NCI-H187 treated with DMSO at 0.1 percent for 48 hours (cell line): ENCODE measurements around the gene KRTAP10-8.
"Not testable (repeated sequence)": the region's sequence is repeated elsewhere in the genome, so short reads cannot be mapped to it uniquely, and the experiment has no call there.

ENCODE experiments used
- DNase-seq: peaks from one replicate; lab custom pipeline; 2025; lab: John Stamatoyannopoulos, UW

The KRTAP10-8 gene

DNA sequence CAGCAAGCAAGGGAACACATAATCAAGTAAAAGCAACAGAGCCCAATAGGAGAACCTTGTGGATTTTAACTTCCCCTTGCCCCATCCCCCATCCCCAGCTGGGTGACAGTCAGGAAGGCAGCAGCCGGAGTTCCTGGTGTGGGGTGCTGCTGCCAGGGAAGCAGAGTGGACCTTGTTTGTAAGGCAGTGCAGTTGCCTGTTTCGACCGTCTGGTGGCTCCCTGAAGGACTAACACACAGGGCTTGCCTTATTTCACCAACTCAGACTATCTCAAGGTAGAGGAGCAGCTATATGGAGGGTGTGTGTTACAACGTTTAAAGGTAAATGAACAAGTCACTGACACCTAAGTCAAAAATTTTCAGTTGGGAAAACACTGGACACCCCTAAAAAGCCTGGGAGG, 6.6 kb downstream of the KRTAP10-8 start:
- DNase-seq: no peak

DNA sequence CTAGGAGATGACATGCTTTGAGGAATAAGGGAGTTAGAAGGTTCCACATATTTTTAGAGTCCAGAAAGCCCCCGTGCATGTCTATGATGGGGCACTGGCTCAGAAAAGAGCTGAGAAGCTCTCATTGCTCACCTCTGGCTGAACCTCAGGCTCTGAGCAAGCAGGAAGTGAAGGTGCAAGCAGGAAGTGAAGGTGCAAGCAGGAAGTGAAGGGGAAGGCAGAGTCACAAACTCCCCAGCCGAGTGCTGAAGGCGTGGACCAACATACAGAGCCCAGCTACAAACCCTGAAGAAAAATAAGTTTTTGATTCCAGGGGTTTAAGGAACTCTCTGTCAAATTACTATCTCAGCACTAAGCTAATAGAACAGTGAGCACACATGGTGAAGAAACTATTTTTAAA, 7.0 kb downstream of the KRTAP10-8 start:
- DNase-seq: no peak

DNA sequence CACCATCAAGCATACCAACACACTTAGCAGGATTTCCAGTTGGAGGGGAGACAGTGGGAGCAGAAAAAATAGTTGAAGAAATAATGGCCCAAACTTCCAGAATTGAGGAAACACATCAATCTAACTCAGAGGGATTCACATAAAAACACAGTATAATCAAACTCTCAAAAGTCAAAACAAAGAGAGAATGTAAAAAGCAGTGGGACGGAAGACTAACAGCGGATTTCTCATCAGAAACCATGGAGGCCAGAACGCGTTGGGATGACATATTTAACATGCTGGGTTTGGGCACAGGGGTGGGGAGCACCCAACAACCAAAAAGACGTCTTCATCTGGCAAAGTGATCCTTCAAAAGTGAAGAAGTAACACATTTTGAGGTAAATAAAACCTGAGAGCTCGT, 8.0 kb downstream of the KRTAP10-8 start:
- DNase-seq: no peak

DNA sequence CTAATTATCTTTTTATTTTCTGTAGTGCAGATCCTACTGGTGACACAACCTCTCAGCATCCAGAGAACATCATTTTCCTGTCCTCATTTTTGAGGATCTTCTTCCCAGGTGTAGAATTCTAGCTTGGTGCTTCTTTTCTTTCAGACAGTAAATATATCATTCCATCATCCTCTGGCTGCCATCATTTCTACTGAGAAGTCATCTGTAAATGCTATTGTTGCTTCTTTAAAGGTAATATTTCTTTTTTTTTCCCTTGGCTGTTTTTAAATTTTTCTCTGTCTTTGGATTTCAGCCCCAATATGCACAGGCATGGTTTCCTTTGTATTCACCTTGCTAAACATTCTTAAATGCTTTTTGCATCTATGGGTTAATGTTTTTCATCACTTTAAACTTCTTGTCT, 11.7 kb downstream of the KRTAP10-8 start:
- DNase-seq: no peak

DNA sequence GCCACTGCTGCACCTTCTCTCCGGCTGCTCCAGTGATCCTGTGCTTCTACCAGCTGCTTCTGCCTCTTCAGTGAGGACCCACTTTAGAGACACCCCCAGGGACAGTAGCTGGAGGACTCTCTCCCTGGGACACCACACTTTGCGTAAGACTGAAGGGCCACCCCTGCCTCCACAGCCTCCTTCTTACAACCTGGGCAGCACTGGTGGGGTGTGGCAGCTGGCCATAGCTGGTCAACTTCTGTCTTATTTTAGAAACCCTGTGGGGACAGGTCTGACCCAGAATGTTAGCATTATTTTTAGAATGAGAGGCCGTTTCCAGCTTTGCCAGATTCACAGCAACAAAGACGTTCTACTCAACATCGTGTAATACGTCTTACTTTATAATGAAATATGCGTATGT, 13.9 kb downstream of the KRTAP10-8 start:
- no peak for DNase-seq

DNA sequence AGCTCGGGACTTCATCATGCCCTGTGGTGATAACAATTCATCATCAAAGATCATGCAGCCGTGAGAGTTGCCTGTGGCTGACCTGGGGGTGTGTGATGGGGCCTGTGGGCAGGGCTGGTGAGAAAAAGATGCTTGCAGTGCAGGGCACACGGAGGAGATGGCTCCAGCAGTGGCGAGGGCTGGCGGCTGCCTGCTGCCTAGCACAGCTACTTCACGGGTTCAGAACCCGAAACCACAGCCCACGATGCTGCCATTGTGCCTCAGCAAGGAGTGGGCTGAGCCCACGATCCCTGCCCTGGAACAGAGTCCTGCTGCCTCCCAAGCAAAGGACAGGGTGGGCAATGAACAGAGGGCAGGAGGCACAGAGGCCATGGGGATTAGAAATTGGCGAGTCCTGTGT, 14.4 kb downstream of the KRTAP10-8 start:
- no peak for DNase-seq

DNA sequence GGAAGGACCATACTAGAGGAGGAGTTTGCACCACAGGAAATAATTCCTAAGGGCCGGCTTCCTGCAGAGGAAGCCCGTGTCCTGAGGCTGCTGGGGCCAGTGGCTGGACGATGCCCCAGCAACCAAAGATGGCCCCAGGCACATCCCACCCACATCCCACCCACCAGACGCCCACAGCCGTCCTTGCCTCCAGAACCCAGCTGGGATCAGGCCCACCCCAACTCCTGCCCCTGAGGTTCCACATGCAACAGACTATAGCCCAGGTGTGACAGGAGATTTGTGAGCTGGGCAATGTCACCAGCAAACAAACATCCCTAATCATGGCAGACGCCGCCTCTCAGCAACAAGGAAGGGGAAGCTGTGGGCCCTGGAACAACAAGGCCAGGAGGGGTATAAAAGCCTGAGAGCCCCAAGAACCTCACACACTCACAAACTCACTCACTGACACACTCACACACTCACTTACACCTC, 14.8 kb downstream of the KRTAP10-8 start, which contains the start of gene KRTAP10-9:
KRTAP10-9 (plus strand) TSS at position 421 of the 471 bp plus-strand sequence. CDS start 79 bp downstream, outside the sequence.
- DNase-seq: no peak

DNA sequence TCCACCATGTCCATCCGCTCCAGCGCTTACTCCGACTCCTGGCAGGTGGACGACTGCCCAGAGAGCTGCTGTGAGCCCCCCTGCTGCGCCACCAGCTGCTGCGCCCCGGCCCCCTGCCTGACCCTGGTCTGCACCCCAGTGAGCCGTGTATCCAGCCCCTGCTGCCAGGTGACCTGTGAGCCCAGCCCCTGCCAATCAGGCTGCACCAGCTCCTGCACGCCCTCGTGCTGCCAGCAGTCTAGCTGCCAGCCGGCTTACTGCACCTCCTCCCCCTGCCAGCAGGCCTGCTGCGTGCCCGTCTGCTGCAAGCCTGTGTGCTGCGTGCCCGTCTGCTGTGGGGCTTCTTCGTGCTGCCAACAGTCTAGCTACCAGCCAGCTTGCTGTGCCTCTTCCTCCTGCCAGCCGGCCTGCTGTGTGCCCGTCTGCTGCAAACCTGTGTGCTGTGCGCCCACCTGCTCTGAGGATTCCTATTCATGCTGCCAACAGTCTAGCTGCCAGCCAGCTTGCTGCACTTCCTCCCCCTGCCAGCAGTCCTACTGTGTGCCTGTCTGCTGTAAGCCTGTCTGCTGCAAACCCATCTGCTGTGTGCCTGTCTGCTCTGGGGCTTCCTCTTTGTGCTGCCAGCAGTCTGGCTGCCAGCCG, 15.4 kb downstream of the KRTAP10-8 start:
- DNase-seq: not testable (repeated sequence)

DNA sequence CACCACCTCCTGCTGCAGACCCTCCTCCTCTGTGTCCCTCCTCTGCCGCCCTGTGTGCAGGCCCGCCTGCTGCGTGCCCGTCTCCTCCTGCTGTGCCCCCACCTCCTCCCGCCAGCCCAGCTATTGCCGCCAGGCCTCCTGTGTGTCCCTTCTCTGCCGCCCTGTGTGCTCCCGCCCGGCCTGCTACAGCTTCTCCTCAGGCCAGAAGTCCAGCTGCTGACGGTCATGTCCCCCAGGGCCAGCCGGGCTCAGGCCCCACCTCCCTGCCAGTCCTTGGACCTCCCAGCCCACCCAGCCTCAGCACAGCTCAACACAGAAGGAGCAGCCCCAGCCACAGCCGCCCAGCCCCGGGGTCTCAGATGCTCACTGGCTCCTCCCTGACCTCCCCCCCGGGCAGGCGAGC, 16.0 kb downstream of the KRTAP10-8 start:
- not testable (repeated sequence) for DNase-seq

DNA sequence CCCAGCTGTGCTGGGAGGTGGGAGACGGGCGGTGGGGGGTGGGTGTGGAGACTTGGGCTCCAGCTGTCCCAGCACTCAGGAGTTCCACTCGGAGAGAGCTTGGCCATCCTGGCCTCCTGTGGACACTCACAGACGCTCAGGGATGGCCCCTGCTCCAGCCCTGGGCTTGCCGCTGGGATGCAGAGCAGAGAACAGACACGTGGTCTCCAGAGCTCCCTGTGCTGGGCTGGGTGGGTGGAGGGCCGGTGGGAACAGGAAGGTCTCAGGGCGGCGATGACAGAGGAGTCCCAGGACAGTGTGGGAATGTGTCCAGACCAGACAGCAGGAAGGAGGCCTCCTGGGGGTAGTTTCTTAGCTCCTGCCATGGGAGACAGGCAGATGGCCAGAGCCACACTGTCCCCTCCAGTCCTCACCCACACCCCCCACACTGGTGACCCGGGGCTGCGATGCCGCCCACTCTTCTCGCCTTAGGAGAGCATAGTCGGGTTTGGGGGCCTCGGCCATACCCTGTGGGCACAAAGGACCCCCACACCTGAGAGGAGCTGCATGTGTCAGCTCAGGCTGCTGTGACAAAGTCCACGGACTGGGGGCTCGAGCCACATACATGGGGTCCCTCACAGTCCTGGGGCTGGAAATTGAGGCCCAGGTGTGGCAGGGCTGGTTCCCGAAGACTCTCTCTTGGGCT, 17.0 kb downstream of the KRTAP10-8 start:
- DNase-seq: no peak

DNA sequence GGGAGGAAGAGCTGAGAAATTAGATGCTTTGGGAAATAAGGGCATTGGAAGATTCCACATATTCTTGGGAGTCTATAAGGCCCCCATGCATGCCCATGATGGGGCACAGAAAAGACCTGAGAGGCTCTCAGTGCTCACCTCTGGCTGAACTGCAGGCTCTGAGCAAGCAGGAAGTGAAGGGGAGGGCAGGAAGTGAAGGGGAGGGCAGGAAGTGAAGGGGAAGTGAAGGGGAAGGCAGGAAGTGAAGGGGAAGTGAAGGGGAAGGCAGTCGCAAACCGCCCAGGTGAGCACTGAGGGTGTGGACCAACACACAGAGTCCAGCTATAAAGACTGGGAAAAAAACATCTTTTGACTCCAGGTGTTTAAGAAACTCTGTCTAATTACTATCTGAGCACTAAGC, 18.6 kb downstream of the KRTAP10-8 start:
- no peak for DNase-seq

DNA sequence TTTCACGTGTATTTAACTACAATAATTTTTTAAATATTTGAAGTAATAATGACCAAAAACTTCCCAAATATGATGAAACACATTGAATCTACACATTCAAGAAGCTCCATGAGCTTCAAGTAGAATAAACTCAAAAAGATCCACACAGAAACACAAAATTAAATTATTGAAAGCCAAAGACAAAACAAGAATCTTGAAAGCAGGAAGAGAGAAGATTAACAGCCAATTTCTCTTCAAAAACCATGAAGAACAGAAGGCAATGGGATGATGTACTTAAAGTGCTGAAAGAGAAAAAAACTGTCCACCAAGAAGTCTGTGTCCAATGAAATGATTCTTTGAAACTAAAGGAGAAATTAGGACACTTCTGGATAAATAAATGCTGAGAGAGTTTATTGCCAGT, 20.2 kb downstream of the KRTAP10-8 start:
- no peak for DNase-seq

DNA sequence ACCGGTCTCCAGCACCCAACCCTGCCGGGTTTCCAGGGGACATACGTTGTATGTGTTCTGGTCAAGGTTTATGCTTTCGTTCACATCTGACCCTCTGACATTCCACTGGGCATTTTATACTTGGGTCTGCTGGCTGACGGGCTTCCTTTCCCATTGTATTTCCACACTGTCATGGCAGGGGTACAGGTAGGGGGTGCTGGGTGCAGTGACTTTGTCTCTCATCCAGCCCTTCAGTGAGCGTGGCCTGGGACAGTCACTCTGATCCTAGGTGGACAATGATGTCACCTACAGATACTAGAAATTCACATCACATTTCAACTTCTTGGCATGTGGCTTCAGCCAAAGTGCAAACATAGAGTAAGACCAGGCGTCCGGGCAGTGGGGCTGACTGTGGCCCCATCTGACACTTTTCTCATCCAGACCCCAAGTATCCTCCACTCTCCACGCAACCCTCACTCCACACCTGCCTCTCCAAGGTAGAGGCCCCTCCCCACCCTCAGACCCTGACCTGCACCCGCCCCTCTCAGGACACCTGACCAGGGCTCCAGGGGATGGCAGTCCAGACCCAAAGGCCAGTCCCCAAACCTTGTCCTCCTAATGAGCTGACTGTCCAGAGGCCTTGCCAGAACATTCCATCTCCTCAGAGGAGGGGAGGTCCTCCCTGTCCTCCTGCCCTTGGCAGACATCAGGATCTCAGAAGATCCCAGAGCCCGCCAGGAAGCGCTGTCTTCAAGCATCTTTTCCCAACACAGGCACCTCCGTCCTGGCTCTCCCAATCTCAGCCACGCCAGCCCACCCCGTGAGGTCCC, 24.5 kb downstream of the KRTAP10-8 start:
- DNase-seq: no peak

DNA sequence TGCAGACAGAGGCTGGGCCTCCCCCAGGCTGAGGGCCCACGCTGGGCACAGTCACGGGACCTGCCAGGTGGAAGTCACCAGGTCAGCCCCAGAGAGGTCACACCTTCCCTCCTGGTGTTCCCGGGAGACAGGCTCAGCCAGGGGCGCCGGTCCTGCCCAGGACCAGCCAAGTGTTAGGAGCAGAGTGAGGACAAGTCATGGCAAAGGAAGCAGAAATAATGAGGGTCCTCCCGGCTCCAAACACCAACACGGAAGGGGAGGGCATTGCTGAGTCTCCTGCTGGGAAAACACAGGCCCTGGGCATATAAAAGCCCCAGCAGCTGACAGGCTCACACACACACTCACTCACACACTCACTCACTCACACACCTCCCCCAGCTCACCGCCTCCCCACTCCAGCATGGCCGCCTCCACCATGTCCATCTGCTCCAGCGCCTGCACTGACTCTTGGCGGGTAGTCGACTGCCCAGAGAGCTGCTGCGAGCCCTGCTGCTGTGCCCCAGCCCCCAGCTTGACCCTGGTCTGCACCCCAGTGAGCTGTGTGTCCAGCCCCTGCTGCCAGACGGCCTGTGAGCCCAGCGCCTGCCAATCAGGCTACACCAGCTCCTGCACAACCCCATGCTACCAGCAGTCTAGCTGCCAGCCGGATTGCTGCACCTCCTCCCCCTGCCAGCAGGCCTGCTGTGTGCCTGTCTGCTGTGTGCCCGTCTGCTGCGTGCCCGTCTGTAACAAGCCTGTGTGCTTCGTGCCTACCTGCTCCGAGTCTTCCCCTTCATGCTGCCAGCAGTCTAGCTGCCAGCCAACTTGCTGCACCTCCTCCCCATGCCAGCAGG, 25.4 kb downstream of the KRTAP10-8 start, which contains the start of gene KRTAP10-10:
KRTAP10-10 (plus strand) TSS at position 339 of the 833 bp plus-strand sequence; CDS start at position 401, 62 bp downstream.
- no peak for DNase-seq

DNA sequence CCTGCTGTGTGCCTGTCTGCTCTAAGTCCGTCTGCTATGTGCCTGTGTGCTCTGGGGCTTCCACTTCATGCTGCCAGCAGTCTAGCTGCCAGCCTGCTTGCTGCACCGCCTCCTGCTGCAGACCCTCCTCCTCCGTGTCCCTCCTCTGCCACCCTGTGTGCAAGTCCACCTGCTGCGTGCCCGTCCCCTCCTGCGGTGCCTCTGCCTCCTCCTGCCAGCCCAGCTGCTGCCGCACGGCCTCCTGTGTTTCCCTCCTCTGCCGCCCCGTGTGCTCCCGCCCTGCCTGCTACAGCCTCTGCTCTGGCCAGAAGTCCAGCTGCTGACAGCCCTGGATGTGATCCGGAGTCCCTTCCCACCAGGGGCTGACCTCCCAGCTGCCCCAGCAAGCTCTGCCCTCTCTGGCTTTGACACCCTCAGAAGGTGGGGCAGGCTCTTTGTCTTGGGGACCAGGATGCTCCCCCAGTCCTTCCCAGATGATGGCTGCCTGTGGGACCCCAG, 26.0 kb downstream of the KRTAP10-8 start:
- not testable (repeated sequence) for DNase-seq

DNA sequence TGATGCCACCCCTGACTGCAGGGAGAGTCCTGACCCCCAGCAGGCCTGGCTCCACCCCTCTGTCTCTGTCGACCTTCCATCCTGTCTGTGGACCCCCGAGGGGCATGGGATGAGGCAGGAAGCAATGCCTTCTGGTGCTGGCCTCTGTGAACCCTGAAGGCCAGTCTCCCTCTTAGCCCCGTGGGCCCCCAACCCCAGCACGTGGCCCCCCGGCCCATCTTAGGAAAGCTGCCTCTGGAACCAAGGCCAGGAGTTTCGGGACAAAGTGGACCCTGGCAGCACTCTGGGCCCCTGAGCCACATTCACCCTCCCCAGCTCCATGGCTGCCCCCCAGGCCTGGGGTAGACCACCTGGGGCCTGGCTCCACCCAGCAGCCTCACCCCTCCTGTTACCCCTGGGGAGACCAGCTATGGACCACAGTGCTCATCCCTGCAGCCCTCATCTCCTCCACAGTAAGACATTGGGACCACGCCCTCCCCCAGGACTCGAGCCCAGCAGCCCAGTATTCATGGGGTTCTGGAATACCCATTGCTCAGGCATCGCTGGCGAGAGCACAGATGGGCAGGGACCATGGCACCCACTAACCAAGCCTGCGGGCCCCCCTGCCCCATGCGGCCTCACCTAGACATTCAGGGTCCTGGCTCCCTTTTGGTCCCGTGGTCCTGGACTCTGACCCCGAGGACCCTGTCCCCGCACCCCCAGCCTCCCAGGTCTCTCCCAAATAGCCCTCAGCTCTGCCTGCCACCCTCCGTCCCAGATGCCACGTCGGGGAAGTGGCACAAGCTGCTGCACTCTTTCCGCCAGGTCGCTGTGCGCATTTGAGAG, 26.8 kb downstream of the KRTAP10-8 start:
- DNase-seq: not testable (repeated sequence)

DNA sequence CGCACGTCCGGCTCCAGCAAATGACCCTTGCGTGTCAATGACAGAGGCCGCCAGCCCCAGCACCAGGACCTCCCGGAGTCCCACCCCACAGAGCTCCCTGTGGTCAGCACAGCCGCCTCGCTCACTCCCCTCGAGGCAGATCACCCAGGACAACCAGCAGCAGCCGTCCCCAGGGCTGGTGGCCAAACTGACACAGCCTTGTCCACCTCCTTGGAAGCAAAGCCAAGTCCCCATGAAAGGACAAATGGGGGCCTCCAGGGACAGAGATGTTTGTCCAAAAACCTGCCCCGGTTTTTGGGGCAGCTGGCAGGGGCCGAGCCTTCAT, 27.4 kb downstream of the KRTAP10-8 start:
- no peak for DNase-seq

DNA sequence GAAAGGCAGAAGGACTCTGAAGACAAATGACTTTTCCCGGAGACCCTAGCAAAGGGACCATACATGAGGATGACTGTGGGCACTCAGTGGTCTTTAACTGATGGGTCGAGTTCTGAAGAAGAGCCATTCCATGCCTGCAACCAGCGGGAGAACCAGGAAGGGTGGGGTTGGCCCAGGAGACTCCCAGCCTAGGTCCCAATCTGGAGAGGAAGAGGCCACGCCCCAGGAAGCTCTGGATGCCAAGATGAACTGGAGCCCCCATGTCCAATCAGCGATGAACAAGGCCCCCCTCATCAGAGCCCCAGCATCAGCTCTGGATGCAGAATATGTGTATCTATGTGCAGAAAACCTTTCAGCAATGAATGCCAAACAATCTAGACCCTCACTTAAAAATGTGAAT, 28.9 kb downstream of the KRTAP10-8 start:
- no peak for DNase-seq

DNA sequence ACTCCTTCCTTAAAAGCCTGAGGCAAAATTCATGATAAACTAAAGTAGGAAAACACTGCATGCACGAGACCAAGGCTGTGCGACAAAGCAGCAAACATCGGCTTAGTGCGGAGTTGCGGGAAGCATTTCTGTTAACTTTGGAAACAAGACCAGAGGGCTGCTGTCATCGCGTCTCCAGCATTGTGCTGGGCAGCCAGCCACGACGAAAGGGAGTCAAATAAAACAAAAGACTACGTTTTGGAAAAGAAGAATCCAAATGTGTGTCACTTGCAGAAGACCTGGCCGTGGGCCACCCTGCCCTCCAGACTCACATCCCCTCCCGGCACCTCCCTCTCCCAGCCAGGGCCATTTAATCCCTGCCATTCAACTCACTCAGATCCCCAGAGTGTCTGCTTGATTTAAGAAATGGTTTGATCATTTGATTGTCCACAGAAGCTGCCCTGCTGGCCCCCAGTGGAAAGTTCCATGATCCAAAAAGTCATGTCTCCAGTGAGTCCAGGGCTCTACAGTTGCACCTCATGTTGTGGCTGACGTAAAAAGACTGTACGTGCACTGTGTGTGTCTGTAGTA, 31.9 kb downstream of the KRTAP10-8 start:
- DNase-seq: no peak

DNA sequence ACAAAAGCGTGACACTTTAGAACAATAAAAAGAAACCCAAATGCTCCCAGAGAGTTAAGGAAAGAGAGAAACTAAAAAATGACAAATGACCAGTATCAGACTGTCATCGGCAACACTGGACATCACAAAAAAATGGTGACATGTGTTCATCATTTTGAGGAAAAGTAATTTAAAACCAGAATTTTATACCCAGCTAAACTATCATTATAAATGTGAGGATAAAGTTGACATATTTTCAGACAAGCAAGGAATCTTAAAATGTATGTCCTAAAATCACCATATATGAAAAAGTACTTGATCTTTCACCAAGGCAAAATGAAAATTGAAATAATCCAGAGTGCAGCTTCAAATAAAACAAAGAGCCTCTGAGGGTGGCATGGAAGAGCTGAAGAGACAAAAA, 33.0 kb downstream of the KRTAP10-8 start:
- DNase-seq: no peak
